Uterus (tissue), 2 donors: Measurements from ENCODE around the gene EXOC4.

Experiments used
- POLR2A ChIP-seq, 2 donors: fragments of 450-650 bp; IDR thresholded peaks; one replicate each; pipeline ENCODE4 v1.6.1; 2016; ENCODE audit warnings: antibody characterized with exemption in 2 of 2, mild to moderate bottlenecking in 1 of 2, moderate library complexity in 1 of 2
- TF ChIP-seq, protein P1 (sequence below), 4 experiments: fragments of 200-600 bp in 2 of 4; fragments of 450-650 bp in 2 of 4; sonication (generic) in 2 of 4; IDR thresholded peaks; one replicate each; pipeline ENCODE4 v1.5.1; 2016 to 2019; ENCODE audit warnings: antibody characterized with exemption in 4 of 4, mild to moderate bottlenecking in 2 of 4, moderate library complexity in 1 of 4

DNA sequence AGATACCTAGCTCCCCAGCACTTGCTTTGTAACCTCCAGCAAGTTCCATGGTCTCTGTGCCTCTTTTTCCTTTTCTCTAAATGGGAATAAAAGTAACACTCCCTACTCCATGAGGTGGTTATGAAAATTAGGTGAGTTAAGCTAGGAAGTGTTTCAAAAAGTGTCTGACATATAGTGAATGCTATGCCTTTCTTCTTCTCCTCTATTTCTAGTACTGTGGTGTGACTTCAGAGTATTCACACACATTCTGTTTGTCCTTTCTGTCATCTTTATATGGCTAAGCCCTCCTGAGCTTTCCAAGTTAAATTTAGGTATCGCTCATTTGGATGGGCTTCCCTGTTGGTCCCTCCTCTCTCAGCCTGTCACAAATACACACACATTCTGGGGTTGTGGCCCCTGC lies 229.7 kb downstream of the EXOC4 start:
- no peak for TF ChIP-seq POLR2A (IDR thresholded peaks at IDR 0.05)
- TF ChIP-seq, protein P1, sequence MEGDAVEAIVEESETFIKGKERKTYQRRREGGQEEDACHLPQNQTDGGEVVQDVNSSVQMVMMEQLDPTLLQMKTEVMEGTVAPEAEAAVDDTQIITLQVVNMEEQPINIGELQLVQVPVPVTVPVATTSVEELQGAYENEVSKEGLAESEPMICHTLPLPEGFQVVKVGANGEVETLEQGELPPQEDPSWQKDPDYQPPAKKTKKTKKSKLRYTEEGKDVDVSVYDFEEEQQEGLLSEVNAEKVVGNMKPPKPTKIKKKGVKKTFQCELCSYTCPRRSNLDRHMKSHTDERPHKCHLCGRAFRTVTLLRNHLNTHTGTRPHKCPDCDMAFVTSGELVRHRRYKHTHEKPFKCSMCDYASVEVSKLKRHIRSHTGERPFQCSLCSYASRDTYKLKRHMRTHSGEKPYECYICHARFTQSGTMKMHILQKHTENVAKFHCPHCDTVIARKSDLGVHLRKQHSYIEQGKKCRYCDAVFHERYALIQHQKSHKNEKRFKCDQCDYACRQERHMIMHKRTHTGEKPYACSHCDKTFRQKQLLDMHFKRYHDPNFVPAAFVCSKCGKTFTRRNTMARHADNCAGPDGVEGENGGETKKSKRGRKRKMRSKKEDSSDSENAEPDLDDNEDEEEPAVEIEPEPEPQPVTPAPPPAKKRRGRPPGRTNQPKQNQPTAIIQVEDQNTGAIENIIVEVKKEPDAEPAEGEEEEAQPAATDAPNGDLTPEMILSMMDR (IDR thresholded peaks at IDR 0.05): no peak
